Nephron (organoid): ENCODE data around the gene XXYLT1.

Experiments
- H3K27ac Mint-ChIP-seq, 3 experiments: 2 replicates each; pipeline ENCODE4 v1.8.0; 2020; ENCODE audit warnings: mixed read lengths in 3 of 3, mild to moderate bottlenecking in 2 of 3, moderate library complexity in 1 of 3
- H3K27me3 Mint-ChIP-seq: 2 replicates; pipeline ENCODE4 v1.8.0; 2021; ENCODE audit warnings: low read depth, mild to moderate bottlenecking, moderate library complexity, mixed read lengths
- H3K36me3 Mint-ChIP-seq: 2 replicates; pipeline ENCODE4 v1.8.0; 2020; ENCODE audit warnings: low read depth, mixed read lengths
- H3K4me1 Mint-ChIP-seq: 2 replicates; pipeline ENCODE4 v1.8.0; 2020; ENCODE audit warnings: mixed read lengths
- H3K4me3 Mint-ChIP-seq, 3 experiments: 2 replicates each; pipeline ENCODE4 v1.8.0; 2020; ENCODE audit warnings: mild to moderate bottlenecking in 3 of 3, mixed read lengths in 3 of 3, moderate library complexity in 2 of 3
- H3K9me3 Mint-ChIP-seq: 2 replicates; pipeline ENCODE4 v1.8.0; 2020; ENCODE audit warnings: mixed read lengths
- TF ChIP-seq, protein P1 (sequence below), 3 experiments: fragments of 200-600 bp; sonication (generic); IDR thresholded peaks; one replicate each; pipeline ENCODE4 v1.5.0; 2021; ENCODE audit warnings: antibody characterized with exemption in 3 of 3; ENCODE audit not compliant: unreplicated experiment in 3 of 3

The XXYLT1 gene

DNA sequence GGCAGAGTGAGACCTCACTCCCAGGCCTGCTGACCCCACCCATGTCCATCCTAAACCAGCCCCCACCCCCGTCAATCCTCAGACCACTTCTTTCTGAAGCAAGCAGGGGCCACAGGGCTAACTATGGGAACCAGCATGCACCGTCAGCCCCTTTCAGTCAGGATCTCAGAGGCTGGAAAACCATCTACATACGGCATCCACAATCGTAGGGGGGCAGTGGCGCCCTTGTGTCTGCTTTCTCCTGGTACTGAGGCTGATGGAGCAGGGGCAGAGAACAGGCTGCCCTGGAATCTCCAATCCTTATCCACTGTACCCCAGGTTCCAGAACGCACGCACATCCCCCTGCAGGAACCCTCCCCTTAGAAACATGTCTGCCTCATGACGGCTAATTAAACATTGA is 56.6 kb downstream of the XXYLT1 start:
- Mint-ChIP-seq H3K27me3 (peaks cover 4% of the 10 kb centered on the region), H3K27ac (no peak overlapping the region), H3K9me3 (peaks cover 8% of the 10 kb centered on the region), H3K36me3 (peaks cover 24% of the 10 kb centered on the region), H3K4me3 (no peak overlapping the region), H3K4me1 (peaks cover 22% of the 10 kb centered on the region)
- TF ChIP-seq, protein P1, sequence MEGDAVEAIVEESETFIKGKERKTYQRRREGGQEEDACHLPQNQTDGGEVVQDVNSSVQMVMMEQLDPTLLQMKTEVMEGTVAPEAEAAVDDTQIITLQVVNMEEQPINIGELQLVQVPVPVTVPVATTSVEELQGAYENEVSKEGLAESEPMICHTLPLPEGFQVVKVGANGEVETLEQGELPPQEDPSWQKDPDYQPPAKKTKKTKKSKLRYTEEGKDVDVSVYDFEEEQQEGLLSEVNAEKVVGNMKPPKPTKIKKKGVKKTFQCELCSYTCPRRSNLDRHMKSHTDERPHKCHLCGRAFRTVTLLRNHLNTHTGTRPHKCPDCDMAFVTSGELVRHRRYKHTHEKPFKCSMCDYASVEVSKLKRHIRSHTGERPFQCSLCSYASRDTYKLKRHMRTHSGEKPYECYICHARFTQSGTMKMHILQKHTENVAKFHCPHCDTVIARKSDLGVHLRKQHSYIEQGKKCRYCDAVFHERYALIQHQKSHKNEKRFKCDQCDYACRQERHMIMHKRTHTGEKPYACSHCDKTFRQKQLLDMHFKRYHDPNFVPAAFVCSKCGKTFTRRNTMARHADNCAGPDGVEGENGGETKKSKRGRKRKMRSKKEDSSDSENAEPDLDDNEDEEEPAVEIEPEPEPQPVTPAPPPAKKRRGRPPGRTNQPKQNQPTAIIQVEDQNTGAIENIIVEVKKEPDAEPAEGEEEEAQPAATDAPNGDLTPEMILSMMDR (IDR thresholded peaks at IDR 0.05; ENCODE audit: unreplicated experiment in 3 of 3) = no peak

DNA sequence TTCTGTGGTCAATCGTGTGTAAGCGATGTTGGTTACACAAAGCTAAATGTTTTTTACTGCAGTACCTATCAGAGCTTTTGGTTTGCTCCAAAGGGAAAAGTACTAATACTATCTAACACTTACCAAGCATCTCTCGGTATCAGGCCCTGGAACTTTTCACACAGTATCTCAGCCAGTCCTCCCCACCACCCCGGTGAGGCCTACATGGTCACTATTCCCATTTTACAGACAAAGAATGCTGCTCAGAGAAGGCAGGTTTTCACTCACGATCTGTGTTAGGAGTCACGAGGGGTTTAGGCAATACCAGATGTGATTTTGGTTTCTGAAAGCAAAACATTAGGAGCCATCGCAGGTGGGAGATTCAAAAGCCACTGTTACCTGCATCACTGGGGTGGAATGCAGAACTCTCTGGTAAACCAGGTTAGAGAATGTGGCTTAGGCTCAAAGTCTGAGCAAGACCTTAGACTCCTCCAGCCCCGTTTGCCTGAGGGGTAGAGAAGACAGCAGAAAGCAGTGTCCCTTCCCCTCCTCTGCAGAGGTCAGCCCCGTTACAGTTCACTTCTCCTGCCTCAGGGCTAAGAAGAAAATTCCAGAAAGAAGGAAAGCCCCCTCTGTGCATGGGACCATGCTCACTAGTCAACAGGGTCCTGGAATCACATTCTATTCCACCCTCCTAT is 57.2 kb downstream of the XXYLT1 start:
- Mint-ChIP-seq H3K27ac (peak overlapping the region in 1 of 3 experiments; percentile 57), H3K4me3 (no peak overlapping the region), H3K27me3 (peaks cover 4% of the 10 kb centered on the region), H3K9me3 (peaks cover 8% of the 10 kb centered on the region), H3K36me3 (peaks cover 19% of the 10 kb centered on the region), H3K4me1 (peaks cover 27% of the 10 kb centered on the region)
- TF ChIP-seq, protein P1 (IDR thresholded peaks at IDR 0.05; ENCODE audit: unreplicated experiment in 3 of 3) = no peak

DNA sequence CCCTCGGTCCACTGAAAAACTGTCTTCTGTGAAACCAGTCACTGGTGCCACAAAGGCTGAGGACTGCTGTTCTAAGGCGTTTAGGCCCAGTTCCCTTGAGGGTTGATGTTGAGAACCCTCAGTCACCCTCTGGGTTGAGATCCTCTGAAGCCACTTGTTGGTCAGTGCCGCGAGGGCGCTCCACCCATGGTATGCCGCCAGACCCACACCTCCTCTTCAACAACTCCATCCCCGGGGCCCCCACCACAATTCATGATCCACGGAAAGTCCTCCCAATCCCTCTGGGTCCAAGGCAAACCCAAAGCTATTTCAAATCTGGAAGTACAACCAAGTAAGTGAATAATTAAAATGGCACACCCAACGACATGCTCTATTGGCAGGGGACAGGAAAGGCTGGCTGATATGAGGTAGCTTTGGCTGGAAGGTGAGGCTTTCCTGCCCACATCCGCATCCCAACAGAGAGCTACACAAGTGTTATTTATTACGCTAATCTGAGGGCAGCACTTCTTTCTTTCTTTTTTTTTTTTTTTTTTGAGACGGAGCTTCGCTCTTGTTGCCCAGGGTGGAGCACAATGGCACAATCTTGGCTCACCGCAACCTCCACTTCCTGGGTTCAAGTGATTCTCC is 58.1 kb downstream of the XXYLT1 start:
- H3K36me3 Mint-ChIP-seq = peaks cover 19% of the 10 kb centered on the region
- peaks cover 4% of the 10 kb centered on the region for H3K27me3 Mint-ChIP-seq
- peaks cover 36% of the 10 kb centered on the region for H3K4me1 Mint-ChIP-seq
- peaks cover 8% of the 10 kb centered on the region for H3K9me3 Mint-ChIP-seq
- H3K27ac Mint-ChIP-seq = peak overlapping the region; percentile 24 to 53 (median 48)
- TF ChIP-seq, protein P1 (IDR thresholded peaks at IDR 0.05; ENCODE audit: unreplicated experiment in 3 of 3) = no peak
- no peak overlapping the region for H3K4me3 Mint-ChIP-seq

DNA sequence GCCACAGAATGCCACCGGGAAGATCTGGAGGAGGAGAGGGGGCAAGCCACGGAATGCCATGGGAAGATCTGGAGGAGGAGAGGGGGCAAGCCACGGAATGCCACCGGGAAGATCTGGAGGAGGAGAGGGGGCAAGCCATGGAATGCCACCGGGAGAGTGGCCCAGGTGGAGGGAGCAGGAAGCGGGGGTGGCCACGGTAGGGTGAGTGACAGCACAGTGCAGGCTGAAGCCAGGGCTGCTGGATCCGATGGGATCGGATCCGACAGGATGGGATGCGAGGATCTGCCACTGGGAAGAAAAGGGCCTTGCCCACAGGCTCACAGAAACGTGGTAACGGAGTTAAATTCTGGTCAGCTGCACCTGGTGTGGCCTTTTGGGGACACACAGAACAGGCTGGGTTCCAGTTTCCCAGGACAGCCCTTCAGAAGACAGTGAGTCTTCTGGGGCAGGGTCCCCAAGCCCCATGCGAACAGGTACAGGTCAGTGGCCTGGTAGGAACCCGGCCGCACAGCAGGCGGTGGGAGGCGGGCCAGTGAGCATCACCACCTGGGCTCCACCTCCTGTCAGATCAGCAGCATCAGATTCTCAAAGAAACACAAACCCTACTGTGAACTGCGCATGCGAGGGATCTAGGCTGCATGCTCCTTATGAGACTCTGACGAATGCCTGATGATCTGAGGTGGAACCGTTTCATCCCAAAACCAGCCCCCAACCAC is 58.8 kb downstream of the XXYLT1 start:
- H3K36me3 Mint-ChIP-seq = peaks cover 19% of the 10 kb centered on the region
- peaks cover 41% of the 10 kb centered on the region for H3K4me1 Mint-ChIP-seq
- TF ChIP-seq, protein P1 (IDR thresholded peaks at IDR 0.05; ENCODE audit: unreplicated experiment in 3 of 3) = no peak

GRCh38 chr3:195210266-195210973 is 60.5 kb downstream of the XXYLT1 start:
- peaks cover 8% of the 10 kb centered on the region for H3K9me3 Mint-ChIP-seq
- H3K36me3 Mint-ChIP-seq = peaks cover 15% of the 10 kb centered on the region
- H3K4me3 Mint-ChIP-seq = peak overlapping the region; percentile 26 to 78 (median 33)

More for the DNA sequence above, 58.8 kb downstream of the XXYLT1 start:
- Mint-ChIP-seq H3K27me3 (peaks cover 4% of the 10 kb centered on the region), H3K9me3 (peaks cover 8% of the 10 kb centered on the region), H3K27ac (peak overlapping the region; percentile 24 to 100 (median 53)), H3K4me3 (no peak overlapping the region)

More at GRCh38 chr3:195210266-195210973, 60.5 kb downstream of the XXYLT1 start:
- TF ChIP-seq, protein P1 (IDR thresholded peaks at IDR 0.05; ENCODE audit: unreplicated experiment in 3 of 3) = no peak
- Mint-ChIP-seq H3K27ac (peak overlapping the region; percentile 98 to 100 (median 100)), H3K27me3 (peaks cover 4% of the 10 kb centered on the region), H3K4me1 (peaks cover 42% of the 10 kb centered on the region)
